22Rv1 (cell line): ENCODE measurements around the gene RERE.

Experiments
- H3K27ac ChIP-seq: fragments of 450-650 bp; 2 replicates; pipeline ENCODE4 v1.5.1; 2017
- ZFX ChIP-seq: fragments of 450-650 bp; IDR thresholded peaks from 2 replicates; pipeline ENCODE4 v1.6.1; 2017; ENCODE audit warnings: antibody characterized with exemption, borderline replicate concordance
- TF ChIP-seq, protein P1 (sequence below): fragments of 450-650 bp; IDR thresholded peaks from 2 replicates; pipeline ENCODE4 v1.5.1; 2017; ENCODE audit warnings: mild to moderate bottlenecking

Gene RERE

GRCh38 chr1:8419172-8419571, 398.3 kb downstream of the RERE start:
- no peak overlapping the region for H3K27ac ChIP-seq
- no peak for TF ChIP-seq ZFX
- TF ChIP-seq, protein P1, sequence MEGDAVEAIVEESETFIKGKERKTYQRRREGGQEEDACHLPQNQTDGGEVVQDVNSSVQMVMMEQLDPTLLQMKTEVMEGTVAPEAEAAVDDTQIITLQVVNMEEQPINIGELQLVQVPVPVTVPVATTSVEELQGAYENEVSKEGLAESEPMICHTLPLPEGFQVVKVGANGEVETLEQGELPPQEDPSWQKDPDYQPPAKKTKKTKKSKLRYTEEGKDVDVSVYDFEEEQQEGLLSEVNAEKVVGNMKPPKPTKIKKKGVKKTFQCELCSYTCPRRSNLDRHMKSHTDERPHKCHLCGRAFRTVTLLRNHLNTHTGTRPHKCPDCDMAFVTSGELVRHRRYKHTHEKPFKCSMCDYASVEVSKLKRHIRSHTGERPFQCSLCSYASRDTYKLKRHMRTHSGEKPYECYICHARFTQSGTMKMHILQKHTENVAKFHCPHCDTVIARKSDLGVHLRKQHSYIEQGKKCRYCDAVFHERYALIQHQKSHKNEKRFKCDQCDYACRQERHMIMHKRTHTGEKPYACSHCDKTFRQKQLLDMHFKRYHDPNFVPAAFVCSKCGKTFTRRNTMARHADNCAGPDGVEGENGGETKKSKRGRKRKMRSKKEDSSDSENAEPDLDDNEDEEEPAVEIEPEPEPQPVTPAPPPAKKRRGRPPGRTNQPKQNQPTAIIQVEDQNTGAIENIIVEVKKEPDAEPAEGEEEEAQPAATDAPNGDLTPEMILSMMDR, result no peak

DNA sequence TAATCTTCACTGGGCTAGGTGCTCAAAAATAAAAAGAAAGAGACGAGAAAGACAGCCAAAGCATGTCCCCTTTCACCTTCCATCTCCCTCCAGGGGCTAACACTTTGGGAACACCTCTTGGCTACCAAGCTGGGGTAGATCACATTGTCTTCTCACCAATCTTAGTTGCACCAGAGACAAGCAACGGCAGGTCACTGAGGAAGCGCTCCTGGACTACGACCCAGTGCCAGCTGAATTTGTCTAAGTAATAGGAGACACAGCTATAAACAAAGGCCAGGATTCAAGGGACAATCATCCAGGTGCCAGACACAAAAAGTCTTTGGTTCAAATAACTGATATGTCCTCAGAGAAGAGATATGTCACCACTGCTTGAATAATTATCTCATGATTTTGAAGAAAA, 399.1 kb downstream of the RERE start:
- H3K27ac ChIP-seq, result no peak overlapping the region
- TF ChIP-seq ZFX, result no peak

DNA sequence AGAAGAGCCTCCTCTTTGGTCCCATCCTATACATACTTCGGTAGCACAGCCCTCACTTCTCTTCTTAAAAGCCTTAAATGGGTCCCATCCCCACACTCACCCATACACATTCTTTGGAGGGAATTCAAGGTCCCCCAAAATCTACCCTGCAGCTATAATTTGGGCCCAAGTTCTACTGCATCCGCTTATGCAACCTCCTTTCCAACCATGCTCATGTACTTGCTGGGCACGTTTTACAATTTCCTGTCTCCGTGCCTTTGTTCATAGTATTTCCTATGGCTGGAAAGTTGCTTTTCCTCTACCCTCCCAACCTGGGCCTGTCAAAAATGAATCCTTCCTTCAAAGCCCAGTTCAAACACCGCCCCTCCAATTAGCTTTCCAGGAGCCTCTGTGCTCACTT, 399.8 kb downstream of the RERE start:
- H3K27ac ChIP-seq, result no peak overlapping the region
- TF ChIP-seq ZFX, result no peak
- TF ChIP-seq, protein P1, result no peak

DNA sequence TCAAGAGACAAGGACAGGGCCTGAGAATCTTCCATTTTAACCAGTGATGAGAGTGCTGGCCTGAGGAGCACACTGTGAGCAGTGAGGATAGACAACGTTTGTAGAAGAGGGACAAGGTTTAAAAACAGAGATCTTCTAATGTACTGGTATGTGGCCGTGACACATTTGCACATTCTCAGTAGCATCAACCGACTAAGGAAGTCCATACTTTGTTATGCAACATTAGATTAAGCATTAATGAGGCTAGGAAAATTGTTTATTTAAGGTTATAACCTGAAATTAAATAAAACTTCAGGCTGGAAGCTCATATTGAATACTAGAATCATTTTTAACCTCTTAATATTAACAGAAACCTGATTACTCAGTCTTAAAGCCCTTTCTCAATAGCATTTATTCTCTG, 400.6 kb downstream of the RERE start:
- H3K27ac ChIP-seq, result peak overlapping the region; percentile 75; the same call in 1 of the 2 replicates

GRCh38 chr1:8415526-8416278, 401.7 kb downstream of the RERE start:
- TF ChIP-seq, protein P1, result no peak
- TF ChIP-seq ZFX, result no peak
- H3K27ac ChIP-seq, result peak overlapping the region; percentile 75

More for the DNA sequence above, 400.6 kb downstream of the RERE start:
- TF ChIP-seq ZFX, result no peak
- TF ChIP-seq, protein P1, result no peak

DNA sequence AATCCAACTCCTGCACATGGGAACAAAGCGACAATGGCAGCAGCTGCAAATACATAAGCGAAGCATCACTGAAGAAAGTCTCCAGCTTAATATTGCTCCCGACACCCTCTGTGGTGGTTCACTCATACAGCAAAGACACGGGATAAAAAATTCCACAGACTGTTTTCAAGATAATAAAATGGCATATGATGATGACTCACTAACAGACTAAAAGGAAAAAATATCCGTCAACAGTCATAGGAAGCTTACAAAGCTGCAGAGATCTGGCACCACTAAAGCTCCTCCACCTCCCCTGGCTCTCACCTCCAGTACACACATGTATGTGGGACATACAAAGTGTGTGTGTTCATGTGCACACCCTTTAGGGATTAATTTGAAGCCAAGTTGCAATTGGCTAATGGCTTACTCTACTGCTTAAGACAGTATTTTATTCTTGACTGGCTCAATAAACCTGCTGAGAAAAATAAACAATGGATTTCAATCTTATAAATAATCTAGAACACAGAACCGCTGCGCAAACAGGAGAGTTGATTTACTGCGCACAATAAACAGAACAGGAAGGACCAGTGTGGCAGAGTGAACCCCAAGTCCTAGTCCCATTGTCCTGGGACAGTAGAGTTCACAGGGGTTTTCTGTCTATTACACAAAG, 405.1 kb downstream of the RERE start:
- TF ChIP-seq, protein P1, result no peak
- TF ChIP-seq ZFX, result no peak
- peak overlapping the region; percentile 75 for H3K27ac ChIP-seq

DNA sequence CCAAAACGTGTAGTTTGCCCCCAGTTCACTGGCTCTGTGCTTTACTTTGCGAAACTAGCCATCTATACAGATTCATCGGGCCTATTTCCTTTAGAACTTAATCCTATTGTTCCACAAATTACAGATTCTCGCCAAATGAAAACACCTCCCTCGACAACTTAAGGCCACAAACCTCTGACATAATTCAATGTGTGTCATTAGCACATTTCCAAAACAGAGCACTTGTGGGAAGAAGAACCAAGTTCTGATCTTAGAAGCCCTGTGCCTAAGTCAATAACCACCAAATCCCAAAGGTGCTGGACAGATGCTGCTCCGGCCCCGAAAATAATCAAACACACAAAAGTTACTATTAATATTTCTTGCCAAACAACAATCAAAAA, 405.6 kb downstream of the RERE start:
- H3K27ac ChIP-seq, result peak overlapping the region; percentile 75
- TF ChIP-seq ZFX, result no peak
- TF ChIP-seq, protein P1, result no peak

- H3K27ac ChIP-seq, result no peak overlapping the region
- TF ChIP-seq ZFX, result no peak
- TF ChIP-seq, protein P1, result no peak
Observed at GRCh38 chr1:8410791-8411190, 406.6 kb downstream of the RERE start.
